Liver (tissue), 9 donors: Measurements from ENCODE around the gene OSBPL9. TPM values are rescaled to one million over a fixed set of nuclear protein-coding genes. Genes with fewer than 3 reads are reported as not detected.

ENCODE experiments used
- DNase-seq: peaks from one replicate; pipeline ENCODE4 v3.0.0-alpha.2; 2017; ENCODE audit warnings: low spot score
- H3K27ac ChIP-seq, 2 donors: one replicate each; pipeline ENCODE4 v1.7.0; 2013; ENCODE audit warnings: inconsistent platforms in 2 of 2, low read length in 2 of 2, control low read depth in 1 of 2, low read depth in 1 of 2, mild to moderate bottlenecking in 1 of 2
- H3K27me3 ChIP-seq, 4 donors: one replicate each; pipeline versions ENCODE4 v1.6.1 to v1.7.0; 2013; ENCODE audit warnings: low read length in 3 of 4, inconsistent platforms in 1 of 4, mild to moderate bottlenecking in 1 of 4, moderate library complexity in 1 of 4; ENCODE audit not compliant: control insufficient read depth in 4 of 4, insufficient read depth in 4 of 4
- H3K36me3 ChIP-seq, 4 donors: one replicate each; pipeline versions ENCODE4 v1.6.1 to v1.7.0; 2013; ENCODE audit warnings: low read length in 3 of 4, mild to moderate bottlenecking in 3 of 4, low read depth in 1 of 4, moderate library complexity in 1 of 4; ENCODE audit not compliant: control insufficient read depth in 4 of 4, insufficient read depth in 3 of 4
- H3K4me1 ChIP-seq, 4 donors: one replicate each; pipeline versions ENCODE4 v1.6.1 to v1.7.0; 2013; ENCODE audit warnings: low read length in 3 of 4, mild to moderate bottlenecking in 3 of 4, moderate library complexity in 1 of 4; ENCODE audit not compliant: control insufficient read depth in 4 of 4, insufficient read depth in 4 of 4
- H3K4me3 ChIP-seq, 3 donors: one replicate each; pipeline versions ENCODE4 v1.6.1 to v1.7.0; 2013; ENCODE audit warnings: low read length in 3 of 3, control low read depth in 1 of 3, low read depth in 1 of 3, mild to moderate bottlenecking in 1 of 3
- H3K9ac ChIP-seq, 2 donors: one replicate each; pipeline ENCODE4 v1.7.0; 2013; ENCODE audit warnings: low read length in 2 of 2, mild to moderate bottlenecking in 2 of 2, moderate library complexity in 2 of 2, control low read depth in 1 of 2, low read depth in 1 of 2
- H3K9me3 ChIP-seq, 4 donors: one replicate each; pipeline versions ENCODE4 v1.6.1 to v1.7.0; 2013; ENCODE audit warnings: low read length in 3 of 4; ENCODE audit not compliant: control insufficient read depth in 4 of 4
- EGR1 ChIP-seq, 2 donors: IDR thresholded peaks; 2 replicates each; pipeline ENCODE4 v1.6.1; 2016 to 2018; ENCODE audit warnings: antibody characterized with exemption in 2 of 2, low read depth in 2 of 2
- FOXA1 ChIP-seq: IDR thresholded peaks from 2 replicates; pipeline ENCODE4 v1.6.1; 2016; ENCODE audit warnings: antibody characterized with exemption
- NR2F2 ChIP-seq: IDR thresholded peaks from 2 replicates; pipeline ENCODE4 v1.6.1; 2016; ENCODE audit warnings: antibody characterized with exemption
- RAD21 ChIP-seq, 2 donors: IDR thresholded peaks; 2 replicates each; pipeline ENCODE4 v1.6.1; 2016; ENCODE audit warnings: antibody characterized with exemption in 2 of 2, mild to moderate bottlenecking in 2 of 2
- RXRA ChIP-seq, 2 donors: IDR thresholded peaks; 2 replicates each; pipeline ENCODE4 v1.6.1; 2017 to 2018; ENCODE audit warnings: antibody characterized with exemption in 2 of 2, mild to moderate bottlenecking in 1 of 2
- SP1 ChIP-seq: IDR thresholded peaks from 2 replicates; pipeline ENCODE4 v1.6.1; 2018; ENCODE audit warnings: antibody characterized with exemption, mild to moderate bottlenecking
- YY1 ChIP-seq: IDR thresholded peaks from 2 replicates; pipeline ENCODE4 v1.6.1; 2016; ENCODE audit warnings: antibody characterized with exemption, mild to moderate bottlenecking
- WGBS: extraction: QIAGEN DNeasy Blood & Tissue Kit; methylation state at CpG from one replicate; pipeline ENCODE4 v1.1.7; 2013; 5-methylcytosine and 5-hydroxymethylcytosine counted together
- polyA plus RNA-seq, 2 donors: library from polyadenylated mRNA; stranded (reverse) in 1 of 2; unstranded in 1 of 2; fragments of 200-250 nt in 1 of 2; fragments of >200 nt in 1 of 2; fragmentation: Nextera tagmentation in 1 of 2; extraction: Ambion mirVana in 1 of 2; gene quantifications; one replicate each; pipeline versions ENCODE4 v1.2.1 to v1.2.3, GENCODE V29; 2013 to 2015
- total RNA-seq, 2 donors: library from RNA; depleted of rRNA; stranded (reverse); fragments of >200 nt; gene quantifications; one replicate each; pipeline ENCODE4 v1.2.3, GENCODE V29; 2014
- TF ChIP-seq, protein P1 (sequence below): fragments of 150-350 bp; IDR thresholded peaks from 2 replicates; pipeline ENCODE4 v1.5.1; 2017; ENCODE audit warnings: improper control_type of control experiment, low read depth, low read length; ENCODE audit not compliant: missing input control
- TF ChIP-seq, protein P2 (sequence below): IDR thresholded peaks from 2 replicates; pipeline ENCODE4 v1.6.1; 2016; ENCODE audit warnings: antibody characterized with exemption, mild to moderate bottlenecking
- TF ChIP-seq, protein P3 (sequence below): IDR thresholded peaks from 2 replicates; pipeline ENCODE4 v1.6.1; 2016; ENCODE audit warnings: antibody characterized with exemption
- donor health status: healthy.
- donor health status: healthy.
- donor health status: healthy.
- donor health status: healthy.
- donor health status: healthy.

OSBPL9 gene
- total and polyA plus RNA-seq, 4 donors = 52.1 to 129 (median 60.4) TPM

DNA sequence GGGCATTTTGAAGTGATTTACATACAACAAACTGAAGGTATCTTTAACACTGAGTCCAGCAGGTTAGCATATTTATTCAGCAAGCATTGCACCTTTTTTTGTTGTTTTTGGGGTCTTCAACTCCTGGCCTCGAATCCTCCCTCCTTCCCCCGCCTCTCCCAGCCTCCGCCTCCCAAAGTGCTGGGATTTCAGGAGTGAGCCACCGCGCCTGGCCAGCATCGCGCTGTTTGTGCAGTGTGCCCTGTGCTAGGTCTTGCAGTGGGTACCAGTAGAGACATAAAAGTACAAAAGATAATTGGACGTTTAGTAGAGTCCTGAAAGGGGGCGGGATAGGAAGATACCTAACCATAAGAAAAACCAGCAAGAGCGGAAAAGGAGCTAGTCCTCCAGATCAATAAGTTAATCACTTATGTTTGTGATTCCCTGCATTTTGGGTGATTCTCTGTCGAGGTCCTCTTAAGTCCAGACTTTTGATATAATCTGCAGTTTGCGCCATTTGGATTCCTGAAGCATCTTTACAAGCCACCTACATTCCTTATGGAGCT is 111.8 kb downstream of the OSBPL9 start:
- H3K36me3 ChIP-seq = no peaks in the 10 kb centered on the region
- H3K9me3 ChIP-seq = no peaks in the 10 kb centered on the region
- peaks cover 18 to 44% (median 24%) of the 10 kb centered on the region in 4 donors for H3K4me1 ChIP-seq
- H3K27me3 ChIP-seq = no peaks in the 10 kb centered on the region
- 42% methylated on average over 12 of the region's 12 CpGs for WGBS
- DNase-seq = no peak
- H3K4me3 ChIP-seq = peak overlapping the region in 2 of 3 donors; percentile 62 to 80
- no peak for TF ChIP-seq FOXA1
- TF ChIP-seq, protein P1, sequence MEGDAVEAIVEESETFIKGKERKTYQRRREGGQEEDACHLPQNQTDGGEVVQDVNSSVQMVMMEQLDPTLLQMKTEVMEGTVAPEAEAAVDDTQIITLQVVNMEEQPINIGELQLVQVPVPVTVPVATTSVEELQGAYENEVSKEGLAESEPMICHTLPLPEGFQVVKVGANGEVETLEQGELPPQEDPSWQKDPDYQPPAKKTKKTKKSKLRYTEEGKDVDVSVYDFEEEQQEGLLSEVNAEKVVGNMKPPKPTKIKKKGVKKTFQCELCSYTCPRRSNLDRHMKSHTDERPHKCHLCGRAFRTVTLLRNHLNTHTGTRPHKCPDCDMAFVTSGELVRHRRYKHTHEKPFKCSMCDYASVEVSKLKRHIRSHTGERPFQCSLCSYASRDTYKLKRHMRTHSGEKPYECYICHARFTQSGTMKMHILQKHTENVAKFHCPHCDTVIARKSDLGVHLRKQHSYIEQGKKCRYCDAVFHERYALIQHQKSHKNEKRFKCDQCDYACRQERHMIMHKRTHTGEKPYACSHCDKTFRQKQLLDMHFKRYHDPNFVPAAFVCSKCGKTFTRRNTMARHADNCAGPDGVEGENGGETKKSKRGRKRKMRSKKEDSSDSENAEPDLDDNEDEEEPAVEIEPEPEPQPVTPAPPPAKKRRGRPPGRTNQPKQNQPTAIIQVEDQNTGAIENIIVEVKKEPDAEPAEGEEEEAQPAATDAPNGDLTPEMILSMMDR = no peak
- TF ChIP-seq EGR1 (IDR thresholded peaks at IDR 0.05; ENCODE audit: low read depth in 2 of 2) = no peak
- no peak for TF ChIP-seq NR2F2
- TF ChIP-seq, protein P2, sequence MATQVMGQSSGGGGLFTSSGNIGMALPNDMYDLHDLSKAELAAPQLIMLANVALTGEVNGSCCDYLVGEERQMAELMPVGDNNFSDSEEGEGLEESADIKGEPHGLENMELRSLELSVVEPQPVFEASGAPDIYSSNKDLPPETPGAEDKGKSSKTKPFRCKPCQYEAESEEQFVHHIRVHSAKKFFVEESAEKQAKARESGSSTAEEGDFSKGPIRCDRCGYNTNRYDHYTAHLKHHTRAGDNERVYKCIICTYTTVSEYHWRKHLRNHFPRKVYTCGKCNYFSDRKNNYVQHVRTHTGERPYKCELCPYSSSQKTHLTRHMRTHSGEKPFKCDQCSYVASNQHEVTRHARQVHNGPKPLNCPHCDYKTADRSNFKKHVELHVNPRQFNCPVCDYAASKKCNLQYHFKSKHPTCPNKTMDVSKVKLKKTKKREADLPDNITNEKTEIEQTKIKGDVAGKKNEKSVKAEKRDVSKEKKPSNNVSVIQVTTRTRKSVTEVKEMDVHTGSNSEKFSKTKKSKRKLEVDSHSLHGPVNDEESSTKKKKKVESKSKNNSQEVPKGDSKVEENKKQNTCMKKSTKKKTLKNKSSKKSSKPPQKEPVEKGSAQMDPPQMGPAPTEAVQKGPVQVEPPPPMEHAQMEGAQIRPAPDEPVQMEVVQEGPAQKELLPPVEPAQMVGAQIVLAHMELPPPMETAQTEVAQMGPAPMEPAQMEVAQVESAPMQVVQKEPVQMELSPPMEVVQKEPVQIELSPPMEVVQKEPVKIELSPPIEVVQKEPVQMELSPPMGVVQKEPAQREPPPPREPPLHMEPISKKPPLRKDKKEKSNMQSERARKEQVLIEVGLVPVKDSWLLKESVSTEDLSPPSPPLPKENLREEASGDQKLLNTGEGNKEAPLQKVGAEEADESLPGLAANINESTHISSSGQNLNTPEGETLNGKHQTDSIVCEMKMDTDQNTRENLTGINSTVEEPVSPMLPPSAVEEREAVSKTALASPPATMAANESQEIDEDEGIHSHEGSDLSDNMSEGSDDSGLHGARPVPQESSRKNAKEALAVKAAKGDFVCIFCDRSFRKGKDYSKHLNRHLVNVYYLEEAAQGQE = no peak
- TF ChIP-seq YY1 = no peak
- no peak for TF ChIP-seq RXRA (IDR thresholded peaks at IDR 0.05)
- TF ChIP-seq RAD21 (IDR thresholded peaks at IDR 0.05) = no peak
- TF ChIP-seq, protein P3, sequence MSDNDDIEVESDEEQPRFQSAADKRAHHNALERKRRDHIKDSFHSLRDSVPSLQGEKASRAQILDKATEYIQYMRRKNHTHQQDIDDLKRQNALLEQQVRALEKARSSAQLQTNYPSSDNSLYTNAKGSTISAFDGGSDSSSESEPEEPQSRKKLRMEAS = no peak
- H3K9ac ChIP-seq = peak overlapping the region in 1 of 2 donors; percentile 70
- peak overlapping the region; percentile 80 to 95 for H3K27ac ChIP-seq

DNA sequence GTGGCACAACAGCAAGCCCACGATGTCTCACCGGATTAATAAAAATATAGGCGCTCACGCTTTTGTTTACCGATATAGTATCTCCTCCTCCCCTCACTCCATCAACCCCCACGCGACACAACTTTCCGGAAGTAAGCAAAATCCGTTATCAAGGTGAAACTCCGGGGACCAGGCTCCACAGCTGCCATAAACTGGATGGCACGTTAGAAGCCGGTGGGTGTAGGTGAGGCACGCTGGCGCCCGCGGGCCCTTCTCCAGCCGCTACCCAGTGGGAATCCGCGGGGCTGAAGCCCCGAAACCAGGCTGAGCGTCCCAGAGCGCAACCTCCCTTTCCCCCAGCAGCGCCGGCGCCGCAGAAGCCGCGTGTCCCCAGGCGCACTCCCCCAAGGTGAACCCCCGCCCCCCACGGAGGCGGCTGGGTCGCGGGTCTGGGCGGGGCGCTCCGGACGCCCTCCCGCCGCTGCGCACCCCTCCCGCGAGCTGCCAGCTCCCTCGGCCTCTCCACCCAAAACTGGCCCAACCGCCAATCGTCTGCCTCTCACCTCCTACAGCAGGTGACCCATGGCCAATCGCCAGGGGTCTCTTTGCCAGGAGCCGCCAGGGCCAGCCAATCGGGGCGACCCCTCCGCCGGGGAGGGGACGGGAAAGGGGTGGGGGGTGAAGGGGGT is 112.4 kb downstream of the OSBPL9 start:
- no peak for TF ChIP-seq YY1
- TF ChIP-seq RXRA (IDR thresholded peaks at IDR 0.05) = no peak
- TF ChIP-seq SP1 = peak; percentile 78
- TF ChIP-seq, protein P2 = no peak
- no peaks in the 10 kb centered on the region for H3K27me3 ChIP-seq
- no peaks in the 10 kb centered on the region for H3K36me3 ChIP-seq
- DNase-seq = peak; percentile 89
- H3K27ac ChIP-seq = peak overlapping the region; percentile 88 to 95
- H3K9ac ChIP-seq = peak overlapping the region; percentile 37 to 70
- H3K4me1 ChIP-seq = peaks cover 18 to 50% (median 26%) of the 10 kb centered on the region in 4 donors
- peak overlapping the region; percentile 62 to 80 (median 75) for H3K4me3 ChIP-seq
- H3K9me3 ChIP-seq = no peaks in the 10 kb centered on the region
- WGBS = under 1% methylated on average over 53 of the region's 53 CpGs
